Hematopoietic multipotent progenitor cell (in vitro differentiated cells): Measurements from ENCODE around the gene KLF18. TPM values are rescaled to one million over a fixed set of nuclear protein-coding genes. Genes with fewer than 3 reads are reported as not detected.
"Not testable (repeated sequence)": the region's sequence is repeated elsewhere in the genome, so short reads cannot be mapped to it uniquely, and the experiment has no call there.

Source experiments
- DNase-seq, 3 donors: peaks; one replicate each; pipeline ENCODE4 v3.0.0-alpha.2; 2011 to 2015; ENCODE audit warnings: low read depth in 2 of 3, low spot score in 2 of 3
- total RNA-seq: library from RNA; depleted of rRNA; stranded (reverse); fragments of >200 nt; gene quantifications from one replicate; pipeline ENCODE4 v1.2.3, GENCODE V29; 2012

Gene KLF18
- total RNA-seq, 1 donor = not detected

GRCh38 chr1:44129616-44130500, 11.6 kb downstream of the KLF18 start:
- no peak for DNase-seq

DNA sequence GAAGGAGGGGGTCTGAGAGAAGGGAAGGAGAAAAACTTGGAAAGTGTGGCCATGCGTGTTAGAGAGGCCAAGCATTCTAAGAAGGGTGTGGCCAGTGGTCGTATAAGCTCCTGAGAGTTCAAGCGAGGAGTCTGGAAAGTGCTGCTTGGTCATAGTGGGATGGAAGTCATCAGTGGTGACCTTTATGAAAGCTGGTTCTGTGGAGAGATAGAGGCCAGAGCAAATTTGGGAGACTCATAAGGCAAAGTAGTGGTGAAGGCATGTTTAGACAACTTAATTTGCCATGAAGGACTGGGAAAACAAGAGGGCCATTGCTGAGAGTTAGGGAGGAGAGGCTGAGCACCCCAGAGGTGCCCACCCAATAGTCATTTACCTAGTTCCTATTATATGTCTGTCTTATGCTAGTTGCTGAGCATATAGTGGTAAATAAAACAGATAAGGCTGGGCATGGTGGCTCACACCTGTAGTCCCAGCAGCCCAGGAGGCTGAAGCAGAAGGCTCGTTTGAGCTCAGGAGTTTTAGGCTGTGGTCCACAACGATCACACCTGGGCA, 21.0 kb downstream of the KLF18 start:
- DNase-seq = no peak

DNA sequence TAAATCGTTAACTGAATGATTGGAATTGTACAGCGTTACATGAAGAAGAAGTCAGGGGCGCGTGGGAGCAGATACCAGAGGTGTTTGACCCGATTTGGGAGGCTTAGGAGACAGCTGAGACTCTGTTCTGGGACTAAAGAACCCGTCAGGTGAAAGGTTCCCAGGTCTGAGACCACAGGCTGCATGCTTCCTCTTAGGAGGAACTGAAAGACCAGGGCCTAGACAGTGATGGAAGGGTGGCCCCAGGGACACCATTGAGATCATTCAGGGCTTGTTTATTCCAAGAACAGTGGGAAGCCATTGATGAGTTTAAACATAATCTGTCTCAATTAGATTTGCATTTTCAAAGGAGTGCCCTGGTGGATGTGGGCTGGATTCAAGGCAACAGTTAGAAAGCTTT, 21.9 kb downstream of the KLF18 start:
- DNase-seq = no peak

- DNase-seq = no peak
Measured at GRCh38 chr1:44118682-44119081, 22.7 kb downstream of the KLF18 start, which contains the start of gene KLF17. Gene KLF17 (plus strand): TSS chr1:44118821. CDS start chr1:44118908, 87 bp downstream.

DNA sequence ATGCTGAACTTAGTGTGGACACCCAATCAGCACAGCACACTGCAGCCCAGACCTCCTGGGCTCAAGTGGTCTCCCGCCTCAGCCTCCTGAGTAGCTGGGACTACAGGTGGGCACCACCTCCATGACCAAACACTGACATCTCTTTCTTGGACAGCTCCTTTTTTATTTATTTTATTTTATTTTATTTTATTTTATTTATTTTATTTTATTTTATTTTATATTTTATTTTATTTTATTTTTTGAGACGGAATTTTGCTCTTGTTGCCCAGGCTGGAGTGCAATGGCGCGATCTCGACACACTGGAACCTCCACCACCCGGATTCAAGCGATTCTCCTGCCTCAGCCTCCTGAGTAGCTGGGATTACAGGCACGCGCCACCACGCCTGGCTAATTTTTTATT, 24.2 kb downstream of the KLF18 start:
- not testable (repeated sequence) for DNase-seq

- no peak for DNase-seq
Measured at GRCh38 chr1:44114098-44114497, 27.3 kb downstream of the KLF18 start.

DNA sequence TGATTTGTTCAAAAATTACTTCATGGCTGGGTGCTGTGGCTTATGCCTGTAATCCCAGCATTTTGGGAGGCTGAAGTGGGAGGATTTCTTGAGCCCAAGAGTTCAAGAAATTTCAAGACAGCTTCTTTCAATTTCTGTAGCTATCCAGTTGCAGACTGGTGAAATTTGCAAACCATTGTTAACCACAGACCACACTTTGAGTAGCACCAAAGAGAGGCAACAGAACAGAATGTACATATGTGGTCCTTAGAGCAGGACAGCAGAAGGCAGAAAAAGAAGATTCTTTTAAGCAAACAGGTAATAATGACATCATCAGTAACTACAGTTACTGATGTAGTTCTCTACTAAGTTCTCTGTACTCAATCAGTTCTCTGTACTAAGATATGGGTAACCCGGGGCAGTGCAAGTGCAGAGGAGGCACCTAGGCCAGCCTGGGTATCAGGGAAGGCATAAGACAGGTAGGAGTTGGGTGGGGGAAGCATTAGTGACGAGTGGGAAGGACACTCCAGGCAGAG, 28.3 kb downstream of the KLF18 start:
- DNase-seq = no peak

GRCh38 chr1:44112486-44112885, 28.9 kb downstream of the KLF18 start:
- DNase-seq = no peak

GRCh38 chr1:44111861-44112260, 29.6 kb downstream of the KLF18 start:
- DNase-seq = no peak

GRCh38 chr1:44110916-44111315, 30.5 kb downstream of the KLF18 start:
- no peak for DNase-seq

DNA sequence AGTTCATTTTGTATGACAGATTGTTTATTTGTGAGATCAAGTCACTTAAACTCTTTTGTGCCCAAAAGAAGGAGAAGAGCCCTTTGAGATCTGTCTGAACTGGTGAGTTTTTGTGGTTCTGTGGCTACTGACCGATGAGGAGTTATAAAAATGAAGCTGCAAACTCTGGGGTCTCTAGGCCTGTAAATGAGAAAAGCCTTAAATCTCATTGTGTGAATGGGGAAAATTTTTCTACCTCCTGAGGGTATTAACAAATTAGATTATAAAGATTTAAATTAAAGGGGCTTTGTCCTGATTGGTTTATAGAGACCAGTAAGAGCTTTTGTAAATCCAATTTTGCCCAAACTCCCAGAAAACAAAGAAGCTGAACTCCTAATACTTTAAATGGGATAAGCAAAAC, 32.5 kb downstream of the KLF18 start:
- DNase-seq = no peak

- DNase-seq = no peak
Measured at GRCh38 chr1:44108241-44108640, 33.2 kb downstream of the KLF18 start.

- no peak for DNase-seq
Measured at GRCh38 chr1:44105810-44106209, 35.6 kb downstream of the KLF18 start.

DNA sequence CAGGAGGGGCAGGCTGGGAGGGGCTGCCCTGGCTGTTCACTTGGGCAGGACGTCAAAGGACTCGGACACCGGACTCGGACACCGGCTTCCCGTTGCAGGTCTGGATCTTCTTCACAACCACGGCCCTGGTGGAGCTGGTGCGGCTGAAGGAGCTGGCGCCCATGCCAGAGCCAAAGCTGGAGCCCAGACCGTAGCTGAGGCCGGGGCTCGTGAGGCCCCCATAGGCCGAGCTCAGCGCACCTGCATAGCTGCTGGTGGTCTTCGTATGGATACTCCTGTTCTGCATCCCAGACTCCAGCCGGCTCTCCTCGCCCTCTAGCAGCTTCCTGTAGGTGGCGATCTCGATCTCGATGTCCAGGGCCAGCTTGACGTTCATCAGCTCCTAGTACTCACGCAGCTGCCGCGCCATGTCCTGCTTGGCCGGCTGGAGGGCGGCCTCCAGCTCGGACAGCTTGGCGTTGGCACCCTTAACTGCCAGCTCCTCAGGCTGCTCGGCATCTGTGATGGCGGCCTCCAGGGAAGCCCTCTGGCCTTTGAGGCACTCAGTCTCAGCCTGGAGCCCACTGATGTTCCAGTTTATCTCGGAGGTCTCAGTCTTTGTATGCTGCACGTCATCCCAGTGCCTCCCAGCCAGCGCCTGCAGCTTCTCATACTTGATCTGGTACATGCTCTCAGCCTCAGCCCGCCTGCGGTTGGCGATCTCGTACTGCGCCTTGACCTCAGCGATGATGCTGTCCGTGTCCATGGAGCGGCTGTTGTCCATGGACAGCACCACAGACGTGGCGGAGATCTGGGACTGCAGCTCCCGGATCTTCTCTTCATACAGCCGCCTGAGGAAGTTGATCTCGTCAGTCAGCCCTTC, 37.9 kb downstream of the KLF18 start:
- DNase-seq = no peak

DNA sequence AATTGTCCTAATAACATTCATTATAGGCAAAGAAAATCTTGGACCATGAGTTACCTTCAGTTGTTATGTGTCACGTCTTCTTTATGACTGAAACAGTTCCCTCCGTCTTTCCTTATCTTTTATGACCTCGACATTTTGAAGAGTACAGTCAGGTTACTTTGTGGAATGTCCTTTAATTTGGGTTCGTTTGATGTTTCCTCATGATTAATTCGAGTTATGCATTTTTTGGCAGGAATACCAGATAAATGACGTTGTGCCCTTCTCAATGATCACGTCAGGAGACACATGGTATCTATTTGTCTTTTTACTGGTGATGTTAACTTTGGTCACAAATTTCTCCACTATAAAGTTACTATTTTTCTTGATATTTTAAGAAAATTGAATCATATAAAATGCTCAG, 40.1 kb downstream of the KLF18 start:
- DNase-seq = no peak

DNA sequence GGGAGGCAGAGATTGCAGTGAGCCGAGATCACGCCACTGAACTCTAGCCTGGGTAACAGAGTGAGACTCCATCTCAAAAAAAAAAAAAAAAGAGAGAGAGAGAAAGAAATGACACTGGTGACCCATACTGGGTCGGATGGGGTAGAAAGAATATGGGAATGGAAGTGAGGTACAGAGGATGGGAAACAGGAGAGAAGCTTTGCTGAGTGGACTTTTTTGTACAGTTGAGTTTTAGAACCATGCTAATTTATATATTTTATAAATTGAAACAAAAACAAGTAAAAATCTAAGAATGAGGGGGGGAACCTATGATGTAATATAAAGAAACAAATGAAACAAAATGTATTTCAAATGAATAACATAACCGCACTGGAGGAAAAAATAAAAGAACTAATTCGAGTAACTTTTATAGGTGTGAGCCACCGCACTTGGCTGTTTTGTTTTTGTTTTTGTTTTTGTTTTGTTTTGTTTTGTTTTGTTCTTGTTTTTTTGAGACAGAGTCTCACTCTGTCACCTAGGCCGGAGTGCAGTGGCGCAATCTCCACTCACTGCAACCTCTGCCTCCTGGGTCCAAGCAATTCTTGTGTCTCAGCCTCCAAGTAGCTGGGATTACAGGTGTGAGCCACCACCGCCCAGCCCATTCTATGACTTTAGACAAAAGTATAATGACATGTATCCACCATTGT, 41.1 kb downstream of the KLF18 start:
- DNase-seq = no peak

DNA sequence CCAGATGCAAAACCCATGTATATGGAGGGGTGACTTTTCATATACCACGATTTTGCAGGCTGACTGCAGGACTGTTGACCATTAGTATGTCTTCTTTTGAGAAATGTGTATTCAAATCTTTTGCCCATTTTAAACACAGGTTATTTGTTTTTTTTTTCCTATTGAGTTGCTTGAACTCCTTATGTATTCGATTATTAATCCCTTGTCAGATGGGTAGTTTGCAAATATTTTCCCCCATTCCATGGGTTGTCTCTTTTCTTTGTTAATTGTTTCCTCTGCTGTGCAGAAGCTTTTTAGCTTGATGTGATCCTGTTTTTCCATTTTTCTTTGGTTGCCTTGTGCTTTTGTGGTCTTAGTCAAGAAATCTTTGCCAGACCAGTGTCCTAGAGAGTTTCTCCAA, 47.4 kb downstream of the KLF18 start:
- no peak for DNase-seq

GRCh38 chr1:44090429-44091252, 50.8 kb downstream of the KLF18 start:
- no peak for DNase-seq

GRCh38 chr1:44089371-44090048, 51.9 kb downstream of the KLF18 start:
- DNase-seq = no peak
